ENCODE results near the gene CLECL1. TPM values are rescaled to one million over a fixed set of nuclear protein-coding genes. Genes with fewer than 3 reads are reported as not detected.

CLECL1 gene
- total and polyA plus RNA-seq, 2 donors, result 4.0 to 11.2 TPM

GRCh38 chr12:9673404-9674225, 59.3 kb downstream of the CLECL1 start:
- H3K36me3 ChIP-seq (ENCODE audit: control insufficient read depth in 2 of 2, insufficient read depth in 2 of 2, low read length in 1 of 2), result peaks cover 0 to 17% of the 10 kb centered on the region in 2 donors
- H3K27ac ChIP-seq (ENCODE audit: low read depth in 1 of 2, low read length in 1 of 2), result peak overlapping the region; percentile 67 to 74
- H3K9me3 ChIP-seq (ENCODE audit: control insufficient read depth in 2 of 2, insufficient read depth in 1 of 2, low read length in 1 of 2), result no peaks in the 10 kb centered on the region
- WGBS, result 35% methylated on average over 6 of the region's 6 CpGs
- H3K4me1 ChIP-seq (ENCODE audit: control insufficient read depth in 2 of 2, insufficient read depth in 2 of 2, low read length in 2 of 2), result peaks cover 15 to 22% of the 10 kb centered on the region in 2 donors
- no peaks in the 10 kb centered on the region for H3K27me3 ChIP-seq (ENCODE audit: control insufficient read depth in 2 of 2, insufficient read depth in 1 of 2, low read length in 1 of 2)
- H3K4me3 ChIP-seq (ENCODE audit: low read length in 2 of 2), result peak overlapping the region in 1 of 2 donors; percentile 19
- DNase-seq (ENCODE audit: low read depth in 6 of 9, low spot score in 9 of 9), result peak in 3 of 9 donors; percentile 14 to 54 (median 16)

Other genes with a start within 250 kb of the CLECL1 start
- gene KLRB1, start 125.2 kb downstream of the CLECL1 start, total RNA-seq, result 22.6 TPM
- 7.9 TPM for gene KLRB1, start 125.2 kb downstream of the CLECL1 start, polyA plus RNA-seq
- gene CLEC2D, start 63.4 kb downstream of the CLECL1 start, total RNA-seq, result 89.3 TPM
- 93.0 TPM for gene CLEC2D, start 63.4 kb downstream of the CLECL1 start, polyA plus RNA-seq
- 90.9 TPM for gene CD69, start 27.8 kb upstream of the CLECL1 start, total RNA-seq
- gene CD69, start 27.8 kb upstream of the CLECL1 start, polyA plus RNA-seq, result 222 TPM
- 0.80 TPM for gene KLRF1, start 94.4 kb upstream of the CLECL1 start, total RNA-seq
- gene KLRF1, start 94.4 kb upstream of the CLECL1 start, polyA plus RNA-seq, result 3.3 TPM
- gene CLEC2B, start 136.3 kb upstream of the CLECL1 start, total RNA-seq, result 29.7 TPM
- gene CLEC2B, start 136.3 kb upstream of the CLECL1 start, polyA plus RNA-seq, result 42.7 TPM
- gene KLRF2, start 148.4 kb upstream of the CLECL1 start, total RNA-seq, result 0.76 TPM
- gene KLRF2, start 148.4 kb upstream of the CLECL1 start, polyA plus RNA-seq, result 0.11 TPM
- not detected for gene CLEC2A, start 199.3 kb upstream of the CLECL1 start, total RNA-seq
- gene CLEC2A, start 199.3 kb upstream of the CLECL1 start, polyA plus RNA-seq, result 0.11 TPM
- 2.9 TPM for gene CLEC12A, start 238.3 kb upstream of the CLECL1 start, total RNA-seq
- gene CLEC12A, start 238.3 kb upstream of the CLECL1 start, polyA plus RNA-seq, result 6.8 TPM

All from thymus (tissue), 11 donors.